ENCODE data around the gene NANOS2.

Gene NANOS2

DNA sequence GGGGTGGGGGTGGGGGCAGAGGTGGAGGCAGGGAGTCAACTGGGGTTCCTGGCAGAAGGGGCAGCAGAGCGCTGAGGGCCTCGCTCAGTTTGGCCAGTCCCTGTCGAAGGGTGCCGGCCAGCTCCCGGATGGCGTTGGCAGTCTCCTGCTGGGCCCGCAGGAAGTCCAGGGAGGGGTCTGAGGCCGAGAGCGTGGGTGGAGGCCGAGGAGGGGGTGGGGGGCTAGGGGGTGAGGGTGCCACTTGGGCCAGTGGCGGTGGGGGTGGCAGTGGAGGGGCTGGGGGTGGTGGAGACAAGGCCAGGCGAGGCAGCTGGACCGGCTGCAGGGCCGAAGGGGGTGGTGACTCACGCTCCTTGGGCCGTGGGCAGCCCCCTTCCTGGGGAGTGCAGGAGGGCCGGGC is 23.7 kb downstream of the NANOS2 start:
- no peak for DNase-seq

DNA sequence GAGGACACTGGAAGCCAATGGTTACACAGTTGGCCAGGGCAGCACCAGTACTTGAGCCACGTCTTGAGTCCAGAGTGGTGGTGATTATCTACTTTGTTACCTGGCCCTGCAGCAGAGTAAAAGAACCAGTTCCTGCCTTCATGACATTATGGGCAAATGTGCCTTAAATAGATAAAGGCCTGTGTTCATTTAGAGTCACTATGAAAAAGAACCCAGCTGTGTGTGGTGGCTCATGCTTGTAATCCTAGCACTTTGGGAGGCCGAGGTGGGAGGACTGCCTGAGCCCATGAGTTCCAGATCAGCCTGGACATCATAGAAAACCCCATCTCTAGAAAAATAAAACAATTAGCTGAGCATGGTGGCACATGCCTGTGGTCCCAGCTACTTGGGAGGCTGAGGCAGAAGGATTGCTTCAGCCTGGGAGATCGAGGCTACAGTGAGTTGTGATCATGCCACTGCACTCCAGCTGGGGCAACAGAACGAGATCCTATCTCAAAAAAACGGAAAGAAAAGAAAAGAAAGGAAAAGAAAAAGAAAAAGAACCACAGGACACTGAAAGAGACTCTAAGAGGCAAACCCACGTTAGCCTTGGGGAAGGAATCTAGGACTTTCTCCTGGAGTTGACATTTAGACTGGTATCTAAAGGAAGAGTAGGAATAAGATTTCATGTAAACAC is 25.2 kb downstream of the NANOS2 start:
- DNase-seq: no peak

GRCh38 chr19:45887200-45887710 is 27.3 kb downstream of the NANOS2 start:
- DNase-seq: no peak

- peak; percentile 83 for DNase-seq
Measured at GRCh38 chr19:45886427-45887199, 28.0 kb downstream of the NANOS2 start.

- DNase-seq: peak; percentile 80
Measured at GRCh38 chr19:45885556-45886426, 28.8 kb downstream of the NANOS2 start, which contains the start of gene IRF2BP1. TSS of gene IRF2BP1 (minus strand) at chr19:45886141. CDS start at chr19:45885774, 367 bp downstream.

DNA sequence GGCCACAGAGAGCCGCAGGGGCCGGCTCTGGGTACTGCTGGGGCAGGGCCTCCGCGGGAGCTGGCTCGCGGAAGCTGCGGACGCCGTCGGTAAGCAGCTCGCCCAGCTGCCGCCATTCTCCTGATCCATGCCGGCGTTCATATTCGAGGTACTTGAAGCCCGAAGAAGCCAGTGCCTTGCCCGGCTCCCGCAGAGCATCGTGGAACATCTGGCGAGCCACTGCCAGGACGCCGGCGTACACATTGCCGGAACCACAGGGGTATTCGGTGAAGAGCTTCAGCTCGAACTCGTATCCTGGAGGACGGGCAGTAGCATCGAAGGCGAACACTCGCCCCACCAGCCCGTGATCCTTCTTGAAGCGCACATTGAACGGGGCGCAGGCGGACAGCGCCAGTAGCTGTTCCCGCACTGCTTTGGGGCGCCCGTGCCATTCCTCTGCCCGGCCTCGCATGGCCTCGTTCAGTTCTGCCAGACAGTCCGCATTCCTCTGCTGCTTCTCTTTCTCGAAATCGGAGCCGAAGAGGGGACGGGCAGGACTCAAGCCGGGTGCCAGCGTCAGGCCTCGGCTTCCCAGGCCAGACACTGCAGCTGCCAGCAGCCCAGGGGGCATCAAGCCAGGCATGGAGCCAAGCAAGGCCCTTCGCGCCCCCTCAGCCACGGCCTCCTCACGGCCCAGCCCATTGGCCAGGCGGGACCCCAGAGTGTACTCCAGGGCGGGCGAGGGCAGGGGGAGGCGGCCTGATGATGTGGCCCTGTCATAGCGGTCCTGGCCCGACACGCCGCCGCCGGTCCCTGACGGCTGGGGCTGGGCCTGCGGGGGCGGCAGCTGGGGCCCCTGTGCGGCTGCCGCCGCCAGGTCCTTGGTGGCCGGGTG is 29.7 kb downstream of the NANOS2 start:
- no peak for DNase-seq

GRCh38 chr19:45883881-45884681 is 30.5 kb downstream of the NANOS2 start:
- DNase-seq: no peak

- no peak for DNase-seq
Measured at GRCh38 chr19:45883586-45883880, 31.0 kb downstream of the NANOS2 start.

GRCh38 chr19:45882652-45883585 is 31.7 kb downstream of the NANOS2 start:
- DNase-seq: peak; percentile 69

GRCh38 chr19:45881909-45882528 is 32.6 kb downstream of the NANOS2 start:
- DNase-seq: no peak

DNA sequence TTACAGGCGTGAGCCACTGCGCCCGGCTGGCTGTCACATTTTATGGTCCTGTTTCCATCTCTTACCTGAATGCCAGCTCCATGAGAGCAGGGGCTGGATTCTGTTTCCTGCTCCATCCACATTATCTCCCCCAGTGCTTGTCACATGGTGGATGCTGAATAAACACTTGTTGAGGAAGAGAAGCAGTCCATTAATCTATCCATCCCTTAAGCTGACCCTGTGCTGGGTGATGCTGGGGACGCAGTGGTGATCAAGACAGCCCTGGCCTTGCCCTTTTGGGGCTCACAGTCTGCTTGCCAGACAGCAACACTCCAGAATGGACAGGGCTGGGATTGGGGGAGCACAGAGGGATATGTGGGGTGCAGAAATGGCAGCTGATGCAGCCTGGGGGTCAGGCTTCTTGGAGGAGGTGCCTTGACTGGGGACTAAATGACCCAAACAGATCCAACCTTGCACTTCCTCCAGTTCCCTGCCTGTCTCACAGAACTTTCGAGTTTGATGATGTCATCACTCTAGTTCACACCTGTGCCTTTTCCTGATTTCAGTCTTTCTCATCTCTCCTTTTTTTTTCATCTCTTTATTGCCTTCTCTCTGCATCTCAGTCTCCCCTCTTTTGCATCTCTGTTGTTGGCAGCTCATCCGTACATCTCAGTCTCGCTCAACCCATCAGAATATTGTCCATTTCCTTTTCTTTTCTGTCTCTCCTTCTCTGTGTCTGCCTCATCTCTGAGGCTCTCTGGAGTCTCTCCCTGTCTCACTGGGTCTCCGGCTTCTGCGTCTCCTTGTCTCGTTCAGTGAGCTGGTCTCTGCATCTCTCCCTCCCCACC is 33.3 kb downstream of the NANOS2 start:
- DNase-seq: no peak

- no peak for DNase-seq
Measured at GRCh38 chr19:45879971-45880370, 34.6 kb downstream of the NANOS2 start.

GRCh38 chr19:45879055-45879454 is 35.5 kb downstream of the NANOS2 start:
- DNase-seq: no peak

DNA sequence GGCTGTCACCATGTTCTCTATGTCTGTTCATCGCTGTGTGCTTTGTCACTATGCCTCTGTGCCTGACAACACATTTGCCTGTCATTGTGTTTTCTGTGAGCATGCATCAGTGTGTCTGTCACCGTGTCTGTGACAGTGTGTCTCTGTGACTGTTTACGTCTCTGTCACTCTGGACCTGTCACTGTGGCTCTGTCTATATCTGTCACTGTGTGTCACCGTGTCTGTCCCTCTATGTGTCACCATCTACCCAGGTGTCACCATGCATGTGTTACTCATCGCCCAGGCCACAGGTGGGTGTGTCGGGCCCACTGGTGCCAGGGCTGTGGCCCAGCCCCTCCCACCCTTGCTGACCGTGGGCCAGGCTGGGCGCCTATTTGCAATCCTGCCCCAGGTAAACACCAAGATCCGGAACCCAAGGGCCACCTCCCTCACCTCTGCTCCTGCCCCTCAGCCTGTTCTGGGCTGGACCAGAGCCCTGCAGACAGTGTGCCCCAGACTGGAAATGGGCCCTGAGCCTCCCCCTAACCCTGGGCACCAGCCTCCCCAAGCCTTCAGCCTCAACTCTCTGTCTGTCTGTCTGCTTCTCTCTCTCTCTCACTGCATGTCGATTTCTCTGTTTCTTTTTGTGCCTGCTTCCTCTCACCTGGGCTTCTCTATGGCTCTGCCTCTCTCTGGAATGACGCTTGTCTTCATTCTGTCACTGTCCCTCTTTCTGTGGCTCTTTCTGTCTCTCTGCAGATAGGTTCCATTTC is 36.4 kb downstream of the NANOS2 start:
- DNase-seq: no peak

DNA sequence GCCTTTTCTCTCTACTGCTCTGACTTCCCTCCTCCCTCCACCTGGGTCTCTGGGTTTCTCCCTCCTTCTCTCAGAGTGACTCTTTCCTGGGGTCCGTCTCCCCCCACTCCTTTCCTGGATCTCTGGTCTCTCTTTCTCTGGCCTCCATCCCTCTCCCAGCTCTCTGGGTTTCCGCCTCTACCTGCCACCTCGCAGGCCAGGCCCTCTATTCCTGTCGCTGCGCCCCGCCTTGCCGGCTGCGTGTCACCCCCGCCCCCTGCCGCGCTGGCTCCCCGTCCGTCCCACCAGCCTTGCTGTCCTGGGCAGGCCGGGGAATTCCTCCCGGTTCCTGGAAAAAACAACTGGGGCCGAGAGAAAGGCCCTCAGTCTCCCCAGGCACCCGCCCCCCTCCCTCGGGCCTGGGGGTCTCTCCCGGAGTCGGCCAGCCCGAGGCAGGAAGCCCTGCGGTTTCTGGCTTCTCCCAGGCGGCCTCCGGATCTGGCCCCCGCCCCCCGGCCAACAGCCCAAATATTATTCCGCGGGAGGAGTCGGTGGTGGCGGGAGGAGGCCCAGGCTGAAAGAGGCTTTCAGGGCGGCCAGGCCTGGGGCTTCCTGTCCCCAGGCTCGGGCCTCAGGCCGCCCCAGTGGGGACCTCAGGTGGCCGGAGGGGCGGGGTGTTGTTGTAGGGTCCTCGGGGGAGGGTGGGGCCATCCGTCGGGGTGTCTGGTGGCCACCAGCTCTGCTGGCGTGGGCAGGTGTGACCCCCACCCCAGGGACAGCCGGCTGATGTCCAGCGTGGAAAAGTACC is 38.0 kb downstream of the NANOS2 start:
- DNase-seq: no peak

DNA sequence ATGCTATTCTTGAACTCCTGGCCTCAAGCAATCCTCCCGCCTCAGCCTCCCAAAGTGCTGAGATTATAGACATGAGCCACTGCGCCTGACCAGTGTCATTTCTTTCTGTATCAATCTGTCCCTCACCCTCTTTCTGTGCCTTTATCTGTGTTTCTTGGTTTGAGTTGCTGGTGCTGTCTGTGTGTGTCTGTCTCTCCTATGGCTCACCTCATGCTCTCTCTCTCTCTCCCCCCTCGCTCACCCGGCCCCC is 38.5 kb downstream of the NANOS2 start:
- DNase-seq: no peak

GRCh38 chr19:45874620-45874966 is 40.0 kb downstream of the NANOS2 start:
- no peak for DNase-seq
